ENCODE measurements around the gene EXTL1.

EXTL1 gene

GRCh38 chr1:25996966-25997827 is 24.4 kb upstream of the EXTL1 start:
- peak in 1 of 10 donors; percentile 75 for DNase-seq
- intact Hi-C loops (cut with DNase I): no loop called here

- DNase-seq: peak; percentile 94 to 99 (median 95)
- intact Hi-C loops (cut with DNase I): loop anchor here (1.0 to 2.0 kb wide), 2 partner anchors 93 to 103 kb away; no protein-coding TSS in a partner anchor
Observed at GRCh38 chr1:25997828-25998761, 23.5 kb upstream of the EXTL1 start, which contains the start of gene PAFAH2. Gene PAFAH2, minus strand, starts transcription at chr1:25998063. Its CDS starts 7,247 bp downstream, at chr1:25990816.

GRCh38 chr1:25999041-25999800 is 22.4 kb upstream of the EXTL1 start:
- intact Hi-C loops (cut with DNase I): loop anchor here (2.0 kb wide), 1 partner anchor 94 kb away; no protein-coding TSS in a partner anchor
- peak in 1 of 10 donors; percentile 79 for DNase-seq

- intact Hi-C loops (cut with DNase I): no loop called here
- peak in 1 of 10 donors; percentile 18 for DNase-seq
Observed at GRCh38 chr1:26003262-26003661, 18.3 kb upstream of the EXTL1 start.

- intact Hi-C loops (cut with DNase I): no loop called here
- no peak for DNase-seq
Observed at GRCh38 chr1:26003756-26004155, 17.8 kb upstream of the EXTL1 start.

- intact Hi-C loops (cut with DNase I): no loop called here
- peak in 1 of 10 donors; percentile 19 for DNase-seq
Observed at GRCh38 chr1:26005434-26006105, 16.0 kb upstream of the EXTL1 start.

DNA sequence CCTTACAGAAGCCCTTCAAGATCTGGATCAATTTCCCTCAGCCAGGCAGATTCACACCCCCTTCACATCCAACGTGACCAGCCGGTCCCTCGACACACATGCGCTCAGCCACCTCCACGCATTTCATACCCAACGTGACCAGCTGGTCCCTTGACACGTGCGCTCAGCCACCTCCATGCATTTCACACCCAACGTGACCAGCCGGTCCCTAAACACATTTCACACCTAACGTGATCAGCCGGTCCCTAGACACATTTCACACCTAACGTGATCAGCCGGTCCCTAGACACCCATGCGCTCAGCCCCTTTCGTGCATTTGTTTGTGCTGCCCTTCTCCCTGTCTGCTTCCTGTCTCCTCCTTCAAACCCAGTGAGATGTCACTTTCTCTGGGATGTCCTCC is 14.9 kb upstream of the EXTL1 start:
- DNase-seq: peak in 1 of 10 donors; percentile 45

GRCh38 chr1:26009796-26010447 is 11.7 kb upstream of the EXTL1 start:
- intact Hi-C loops (cut with DNase I): no loop called here
- DNase-seq: peak in 2 of 10 donors; percentile 9 to 55

More for the DNA sequence above, 14.9 kb upstream of the EXTL1 start:
- intact Hi-C loops (cut with DNase I): no loop called here

DNA sequence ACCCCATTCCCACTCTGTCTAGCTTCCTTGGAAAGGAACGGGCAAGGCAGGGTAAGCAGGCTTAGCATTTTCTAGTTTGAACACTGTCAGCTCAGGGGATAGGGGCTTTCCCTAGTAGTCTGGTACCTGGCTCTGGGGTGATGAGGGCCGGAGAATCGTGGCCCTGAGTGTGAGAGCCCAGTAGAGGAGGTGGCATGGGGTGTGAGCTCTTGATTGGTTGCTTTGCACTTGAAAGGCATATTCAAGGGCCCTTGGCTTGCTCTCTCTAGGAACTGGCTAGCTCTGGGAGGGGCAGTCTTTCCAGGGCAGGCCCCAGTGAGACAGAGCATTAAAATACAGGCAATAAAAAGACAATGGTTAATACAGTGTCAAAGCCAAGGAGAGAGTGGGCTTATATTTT is 10.8 kb upstream of the EXTL1 start:
- intact Hi-C loops (cut with DNase I): no loop called here
- DNase-seq: peak in 2 of 10 donors; percentile 24 to 25

DNA sequence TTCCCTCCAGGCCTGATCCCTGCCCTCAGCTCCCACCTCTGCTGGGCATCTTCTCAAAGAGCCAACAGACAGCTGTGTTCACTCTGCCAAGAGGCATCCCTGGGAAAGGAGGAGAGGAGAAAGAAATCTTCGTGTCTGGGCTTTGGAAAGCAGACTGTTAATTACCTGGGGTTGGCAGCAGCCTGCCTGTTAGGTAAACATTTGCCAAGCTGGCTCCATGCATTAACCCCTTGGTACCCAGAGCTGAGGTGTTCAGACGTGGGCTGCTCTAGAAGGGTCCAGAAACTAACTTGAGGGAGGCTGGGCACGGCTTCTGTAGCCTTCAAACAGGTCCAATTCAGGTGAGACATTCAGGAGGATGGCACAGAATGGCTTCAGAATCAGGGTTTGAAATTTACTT is 8.7 kb upstream of the EXTL1 start:
- intact Hi-C loops (cut with DNase I): no loop called here
- peak in 2 of 10 donors; percentile 24 to 27 for DNase-seq

- peak in 1 of 10 donors; percentile 16 for DNase-seq
- intact Hi-C loops (cut with DNase I): no loop called here
Observed at GRCh38 chr1:26014179-26014578, 7.4 kb upstream of the EXTL1 start.

DNA sequence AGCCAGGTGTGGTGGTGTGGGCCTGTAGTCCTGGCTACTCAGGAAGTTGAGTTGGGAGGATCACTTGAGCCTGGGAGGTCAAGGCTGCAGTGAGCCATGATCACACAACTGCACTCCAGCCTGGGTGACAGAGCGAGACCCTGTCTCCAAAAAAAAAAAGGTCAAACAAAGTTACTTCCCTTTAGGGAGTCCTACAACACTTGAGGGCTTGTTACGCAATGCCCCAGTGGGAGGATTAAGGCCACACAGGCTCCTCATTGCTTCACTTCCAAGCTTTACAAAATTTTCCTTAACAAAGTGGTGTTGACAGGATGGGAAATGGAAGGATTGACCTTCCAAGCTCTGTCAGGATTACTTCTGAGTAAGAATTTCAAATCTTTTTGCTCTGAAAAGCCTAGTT is 6.2 kb upstream of the EXTL1 start:
- DNase-seq: peak in 1 of 10 donors; percentile 9
- intact Hi-C loops (cut with DNase I): no loop called here

- DNase-seq: peak in 4 of 10 donors; percentile 42 to 91 (median 68)
- intact Hi-C loops (cut with DNase I): no loop called here
Observed at GRCh38 chr1:26016258-26016952, 5.2 kb upstream of the EXTL1 start.

GRCh38 chr1:26016953-26017545 is 4.5 kb upstream of the EXTL1 start:
- peak in 2 of 10 donors; percentile 59 to 82 for DNase-seq
- intact Hi-C loops (cut with DNase I): no loop called here

DNA sequence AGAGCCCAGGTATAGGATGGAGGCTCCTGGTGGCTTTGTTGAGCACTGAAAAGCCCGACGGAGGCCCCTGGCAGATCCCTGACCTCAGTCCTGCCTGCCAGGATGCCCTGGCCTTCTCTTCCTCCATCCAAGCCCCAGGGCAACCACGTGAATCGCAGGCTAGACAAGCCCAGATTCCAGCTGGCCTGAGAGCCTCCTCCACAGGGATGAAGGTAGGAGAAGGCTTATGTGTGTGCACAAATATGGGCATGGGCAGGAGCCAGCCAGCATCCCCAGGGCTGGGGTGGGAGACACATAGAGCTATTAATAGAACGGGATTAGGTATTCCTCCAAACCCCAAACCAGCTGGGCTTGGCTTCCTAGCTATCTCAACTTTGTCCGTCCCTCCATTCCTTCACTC is 4.0 kb upstream of the EXTL1 start:
- intact Hi-C loops (cut with DNase I): no loop called here
- peak in 2 of 10 donors; percentile 67 to 70 for DNase-seq

GRCh38 chr1:26019641-26020315 is 1.8 kb upstream of the EXTL1 start:
- intact Hi-C loops (cut with DNase I): no loop called here
- peak in 1 of 10 donors; percentile 60 for DNase-seq

- DNase-seq: peak in 6 of 10 donors; percentile 36 to 93 (median 72)
- intact Hi-C loops (cut with DNase I): no loop called here
Observed at GRCh38 chr1:26020330-26020768, 1.2 kb upstream of the EXTL1 start.

Data from posterior cingulate gyrus (tissue), 11 donors.